Stomach (tissue), 4 donors: Measurements from ENCODE around the gene LPIN3.

Source experiments
- EP300 ChIP-seq: sonication (generic); formaldehyde crosslinking; IDR thresholded peaks from one replicate; pipeline ENCODE4 v1.6.1; 2017; ENCODE audit warnings: antibody characterized with exemption
- POLR2A ChIP-seq, 4 donors: fragments of 450-650 bp; IDR thresholded peaks; one replicate each; pipeline ENCODE4 v1.6.1; 2016; ENCODE audit warnings: antibody characterized with exemption in 4 of 4, control low read depth in 2 of 4, mild to moderate bottlenecking in 1 of 4, moderate library complexity in 1 of 4
- POLR2AphosphoS5 ChIP-seq, 3 donors: sonication (generic); formaldehyde crosslinking; IDR thresholded peaks; one replicate each; pipeline ENCODE4 v1.6.1; 2016; ENCODE audit warnings: antibody characterized with exemption in 3 of 3
- TF ChIP-seq, protein P1 (sequence below), 7 experiments: fragments of 450-650 bp in 4 of 7; fragments of 200-600 bp in 3 of 7; sonication (generic) in 3 of 7; IDR thresholded peaks; one replicate each; pipeline ENCODE4 v1.5.1; 2016 to 2019; ENCODE audit warnings: antibody characterized with exemption in 7 of 7, control low read depth in 2 of 7, mild to moderate bottlenecking in 1 of 7

DNA sequence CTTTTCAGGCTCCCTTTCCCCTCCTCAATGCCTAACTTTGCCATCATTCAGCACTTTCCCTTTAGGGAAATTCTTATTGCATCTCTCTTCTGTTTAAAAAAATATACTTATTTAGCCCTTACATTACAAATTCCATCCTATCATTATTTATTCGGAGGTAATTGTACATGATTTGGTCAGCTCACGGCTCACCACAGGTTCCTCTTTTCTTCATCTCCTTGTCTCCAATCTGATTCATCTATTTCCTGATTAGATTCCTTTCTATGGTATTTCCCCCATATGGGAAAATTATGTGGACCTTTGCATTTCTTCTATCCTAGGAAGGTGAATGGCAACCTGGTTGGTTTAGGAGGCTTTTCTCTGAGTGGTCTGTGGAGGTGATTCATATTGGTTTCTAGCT is 38.9 kb downstream of the LPIN3 start:
- TF ChIP-seq POLR2AphosphoS5 (IDR thresholded peaks at IDR 0.05): no peak
- TF ChIP-seq, protein P1, sequence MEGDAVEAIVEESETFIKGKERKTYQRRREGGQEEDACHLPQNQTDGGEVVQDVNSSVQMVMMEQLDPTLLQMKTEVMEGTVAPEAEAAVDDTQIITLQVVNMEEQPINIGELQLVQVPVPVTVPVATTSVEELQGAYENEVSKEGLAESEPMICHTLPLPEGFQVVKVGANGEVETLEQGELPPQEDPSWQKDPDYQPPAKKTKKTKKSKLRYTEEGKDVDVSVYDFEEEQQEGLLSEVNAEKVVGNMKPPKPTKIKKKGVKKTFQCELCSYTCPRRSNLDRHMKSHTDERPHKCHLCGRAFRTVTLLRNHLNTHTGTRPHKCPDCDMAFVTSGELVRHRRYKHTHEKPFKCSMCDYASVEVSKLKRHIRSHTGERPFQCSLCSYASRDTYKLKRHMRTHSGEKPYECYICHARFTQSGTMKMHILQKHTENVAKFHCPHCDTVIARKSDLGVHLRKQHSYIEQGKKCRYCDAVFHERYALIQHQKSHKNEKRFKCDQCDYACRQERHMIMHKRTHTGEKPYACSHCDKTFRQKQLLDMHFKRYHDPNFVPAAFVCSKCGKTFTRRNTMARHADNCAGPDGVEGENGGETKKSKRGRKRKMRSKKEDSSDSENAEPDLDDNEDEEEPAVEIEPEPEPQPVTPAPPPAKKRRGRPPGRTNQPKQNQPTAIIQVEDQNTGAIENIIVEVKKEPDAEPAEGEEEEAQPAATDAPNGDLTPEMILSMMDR (IDR thresholded peaks at IDR 0.05): no peak
- no peak for TF ChIP-seq POLR2A (IDR thresholded peaks at IDR 0.05)
- TF ChIP-seq EP300: no peak
